ENCODE data around the gene TFF3. TPM values are rescaled to one million over a fixed set of nuclear protein-coding genes. Genes with fewer than 3 reads are reported as not detected.

TFF3 gene
- total and polyA plus RNA-seq, 2 experiments from 2014 or later, result not detected

DNA sequence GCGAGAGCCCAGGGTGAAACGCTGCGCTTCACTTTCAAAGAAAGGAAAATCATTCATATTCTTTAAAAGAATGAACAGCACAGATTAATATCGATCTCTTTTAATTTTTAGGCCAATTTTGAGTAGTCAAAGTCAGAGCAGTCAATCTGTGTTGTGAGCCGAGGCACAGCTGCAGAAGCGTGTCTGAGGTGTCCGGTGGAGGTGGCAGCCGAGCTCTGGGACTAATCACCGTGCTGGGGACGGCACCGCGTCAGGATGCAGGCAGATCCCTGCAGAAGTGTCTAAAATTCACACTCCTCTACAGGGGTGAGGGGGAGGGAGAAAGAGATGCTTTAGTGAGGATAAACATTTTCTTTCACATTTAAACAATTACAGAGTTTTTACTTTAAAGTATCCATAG lies 47.0 kb upstream of the TFF3 start:
- H4K20me1 ChIP-seq (ENCODE audit: insufficient read depth), result no peaks in the 10 kb centered on the region
- TF ChIP-seq EZH2 (IDR thresholded peaks at IDR 0.05; ENCODE audit: insufficient read depth, poor library complexity, severe bottlenecking), result no peak
- TF ChIP-seq EZH2phosphoT487 (IDR thresholded peaks at IDR 0.05; ENCODE audit: insufficient read depth, low read depth), result no peak
- no peaks in the 10 kb centered on the region for H3K79me2 ChIP-seq (ENCODE audit: insufficient read depth)
- H3K36me3 ChIP-seq (ENCODE audit: low read depth), result no peaks in the 10 kb centered on the region
- H3K9ac ChIP-seq, result no peak overlapping the region
- H3K4me1 ChIP-seq (ENCODE audit: insufficient read depth), result no peaks in the 10 kb centered on the region
- in situ Hi-C loops (cut with MboI), result no loop called here
- no peaks in the 10 kb centered on the region for H3K9me2 ChIP-seq (ENCODE audit: insufficient read depth)
- 30 to 34% methylated on average over 12 of the region's 12 CpGs for WGBS, 2 experiments (ENCODE audit: low coverage in 1 of 2, low lambda C conversion rate in 2 of 2, missing lambda C conversion rate in 2 of 2)
- no peaks in the 10 kb centered on the region for H3F3A ChIP-seq (ENCODE audit: insufficient read depth)
- no peak overlapping the region for H2AFZ ChIP-seq
- no peaks in the 10 kb centered on the region for H3K9me3 ChIP-seq (ENCODE audit: low read depth)
- H3K27ac ChIP-seq, result no peak overlapping the region
- 0 out of 2 replicates have a peak, but pooled peaks cover 2% of the 10 kb centered on the region for H3K27me3 ChIP-seq (replicated peaks; ENCODE audit: insufficient read depth)
- H3K4me2 ChIP-seq (ENCODE audit: unreplicated experiment), result no peak overlapping the region
- no peak for DNase-seq
- H3K4me3 ChIP-seq, result no peak overlapping the region

DNA sequence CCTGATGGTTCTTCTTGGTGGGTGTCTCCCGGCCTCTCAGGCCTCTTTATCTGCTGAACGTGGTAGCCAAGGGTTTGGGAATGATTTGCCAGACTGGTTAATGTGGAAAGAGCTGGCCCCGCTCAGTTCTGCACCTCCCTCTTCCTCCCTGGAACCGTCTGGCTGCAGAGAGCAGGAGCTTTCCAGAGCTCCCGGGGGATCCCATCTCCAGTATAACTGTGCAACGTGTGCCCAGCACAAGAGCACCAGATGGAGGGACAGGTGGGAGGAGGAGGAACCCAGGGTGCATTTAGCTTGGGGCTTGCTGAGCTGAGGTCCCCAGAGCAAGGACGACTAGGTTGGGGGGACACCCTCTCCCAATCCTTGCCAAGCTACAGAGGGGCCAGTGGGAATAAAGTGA lies 46.1 kb upstream of the TFF3 start:
- Histone ChIP-seq H3K36me3 (ENCODE audit: low read depth) (no peaks in the 10 kb centered on the region), H3K4me1 (ENCODE audit: insufficient read depth) (no peaks in the 10 kb centered on the region), H3K9me3 (ENCODE audit: low read depth) (no peaks in the 10 kb centered on the region), H3K9me2 (ENCODE audit: insufficient read depth) (no peaks in the 10 kb centered on the region), H3K27me3 (replicated peaks; ENCODE audit: insufficient read depth) (0 out of 2 replicates have a peak, but pooled peaks cover 2% of the 10 kb centered on the region), H3K79me2 (ENCODE audit: insufficient read depth) (no peaks in the 10 kb centered on the region), H2AFZ (no peak overlapping the region), H3K4me2 (ENCODE audit: unreplicated experiment) (no peak overlapping the region), H3K4me3 (no peak overlapping the region), H3K27ac (no peak overlapping the region), H3F3A (ENCODE audit: insufficient read depth) (no peaks in the 10 kb centered on the region), H3K9ac (no peak overlapping the region), H4K20me1 (ENCODE audit: insufficient read depth) (no peaks in the 10 kb centered on the region)
- in situ Hi-C loops (cut with MboI), result no loop called here
- DNase-seq, result no peak
- TF ChIP-seq EZH2 (IDR thresholded peaks at IDR 0.05; ENCODE audit: insufficient read depth, poor library complexity, severe bottlenecking), result no peak
- TF ChIP-seq EZH2phosphoT487 (IDR thresholded peaks at IDR 0.05; ENCODE audit: insufficient read depth, low read depth), result no peak
- WGBS, 2 experiments (ENCODE audit: low coverage in 1 of 2, low lambda C conversion rate in 2 of 2, missing lambda C conversion rate in 2 of 2), result 6 to 18% methylated on average over 7 of the region's 7 CpGs

DNA sequence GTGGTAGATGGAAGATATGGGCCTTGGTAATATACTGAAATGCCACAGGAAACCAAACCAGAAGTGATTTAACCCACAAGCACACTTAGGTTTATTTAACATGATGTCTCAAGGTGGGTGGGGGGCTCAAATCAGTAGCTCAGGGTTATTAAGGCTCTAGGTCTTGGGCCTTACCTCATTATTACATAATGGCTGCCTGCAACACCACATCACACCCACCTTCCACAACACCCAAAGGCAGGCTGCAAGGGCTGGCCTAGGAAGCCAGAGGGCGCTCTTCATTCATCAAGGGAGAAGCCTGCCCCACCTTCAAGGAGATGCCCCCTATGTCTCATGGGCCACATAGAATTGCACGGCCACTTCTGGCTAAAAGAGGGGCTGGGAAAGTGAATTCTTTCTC lies 45.1 kb upstream of the TFF3 start:
- H3K9me2 ChIP-seq (ENCODE audit: insufficient read depth), result no peaks in the 10 kb centered on the region
- H3K79me2 ChIP-seq (ENCODE audit: insufficient read depth), result no peaks in the 10 kb centered on the region
- no peaks in the 10 kb centered on the region for H3K9me3 ChIP-seq (ENCODE audit: low read depth)
- WGBS, 2 experiments (ENCODE audit: low coverage in 1 of 2, low lambda C conversion rate in 2 of 2, missing lambda C conversion rate in 2 of 2), result 33 to 36% methylated on average over 2 of the region's 2 CpGs
- no peak for DNase-seq
- no peak overlapping the region for H2AFZ ChIP-seq
- H3K4me2 ChIP-seq (ENCODE audit: unreplicated experiment), result no peak overlapping the region
- no peak overlapping the region for H3K4me3 ChIP-seq
- no peaks in the 10 kb centered on the region for H4K20me1 ChIP-seq (ENCODE audit: insufficient read depth)
- no peak overlapping the region for H3K9ac ChIP-seq
- no peaks in the 10 kb centered on the region for H3F3A ChIP-seq (ENCODE audit: insufficient read depth)
- no peaks in the 10 kb centered on the region for H3K36me3 ChIP-seq (ENCODE audit: low read depth)
- TF ChIP-seq EZH2phosphoT487 (IDR thresholded peaks at IDR 0.05; ENCODE audit: insufficient read depth, low read depth), result no peak
- TF ChIP-seq EZH2 (IDR thresholded peaks at IDR 0.05; ENCODE audit: insufficient read depth, poor library complexity, severe bottlenecking), result no peak
- no peaks in the 10 kb centered on the region for H3K4me1 ChIP-seq (ENCODE audit: insufficient read depth)
- no peak overlapping the region for H3K27ac ChIP-seq
- in situ Hi-C loops (cut with MboI), result no loop called here
- H3K27me3 ChIP-seq (replicated peaks; ENCODE audit: insufficient read depth), result 0 out of 2 replicates have a peak, but pooled peaks cover 2% of the 10 kb centered on the region

DNA sequence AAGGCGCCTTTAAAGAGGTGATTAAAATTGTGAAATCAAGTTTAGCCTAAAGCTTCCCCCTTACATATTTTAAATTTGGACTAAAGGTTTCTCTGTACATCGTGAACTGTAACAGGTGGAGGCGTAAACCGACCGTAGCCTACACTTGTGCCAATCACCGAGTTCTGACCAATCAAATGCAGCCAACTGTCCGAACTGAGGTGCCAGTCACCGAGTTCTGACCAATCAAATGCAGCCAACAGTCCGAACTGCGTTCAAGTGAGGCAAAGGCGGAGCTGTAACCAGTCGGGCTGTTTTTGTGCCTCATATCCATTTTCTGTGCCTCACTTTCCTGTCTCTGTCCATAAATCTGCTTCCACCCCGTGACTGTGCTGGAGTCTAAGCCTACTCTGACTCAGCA lies 43.7 kb upstream of the TFF3 start:
- Histone ChIP-seq H3K79me2 (ENCODE audit: insufficient read depth) (no peaks in the 10 kb centered on the region), H3K36me3 (ENCODE audit: low read depth) (no peaks in the 10 kb centered on the region), H3K9me2 (ENCODE audit: insufficient read depth) (no peaks in the 10 kb centered on the region), H3K4me1 (ENCODE audit: insufficient read depth) (no peaks in the 10 kb centered on the region), H3K4me2 (ENCODE audit: unreplicated experiment) (no peak overlapping the region), H3K27me3 (replicated peaks; ENCODE audit: insufficient read depth) (0 out of 2 replicates have a peak, but pooled peaks cover 2% of the 10 kb centered on the region), H3K9me3 (ENCODE audit: low read depth) (no peaks in the 10 kb centered on the region), H3F3A (ENCODE audit: insufficient read depth) (no peaks in the 10 kb centered on the region), H3K9ac (no peak overlapping the region), H2AFZ (no peak overlapping the region), H3K4me3 (no peak overlapping the region), H4K20me1 (ENCODE audit: insufficient read depth) (no peaks in the 10 kb centered on the region), H3K27ac (no peak overlapping the region)
- 52 to 54% methylated on average over 13 of the region's 13 CpGs for WGBS, 2 experiments (ENCODE audit: low coverage in 1 of 2, low lambda C conversion rate in 2 of 2, missing lambda C conversion rate in 2 of 2)
- no peak for DNase-seq
- in situ Hi-C loops (cut with MboI), result no loop called here
- TF ChIP-seq EZH2 (IDR thresholded peaks at IDR 0.05; ENCODE audit: insufficient read depth, poor library complexity, severe bottlenecking), result no peak
- TF ChIP-seq EZH2phosphoT487 (IDR thresholded peaks at IDR 0.05; ENCODE audit: insufficient read depth, low read depth), result no peak

DNA sequence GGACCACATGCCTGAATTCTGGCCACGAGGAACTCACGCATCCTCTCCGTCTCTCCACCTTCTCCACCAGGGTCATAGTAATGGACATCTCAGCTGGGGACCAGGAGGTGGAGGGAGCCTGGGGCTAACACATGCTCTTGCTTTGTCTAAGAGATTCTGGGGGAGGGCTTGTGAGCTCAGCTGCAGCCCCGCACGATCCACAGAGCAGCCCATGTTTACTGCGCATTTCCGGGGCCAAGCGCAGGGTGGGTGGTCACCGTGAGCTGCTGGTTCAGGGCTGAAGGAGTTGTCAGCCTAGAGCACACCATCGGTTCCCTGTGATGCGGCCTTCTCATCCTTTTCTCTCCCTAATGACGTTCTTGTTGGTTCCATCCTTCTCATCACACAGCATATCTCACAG lies 43.1 kb upstream of the TFF3 start:
- Histone ChIP-seq H3K9me2 (ENCODE audit: insufficient read depth) (no peaks in the 10 kb centered on the region), H3K4me1 (ENCODE audit: insufficient read depth) (no peaks in the 10 kb centered on the region), H3K9me3 (ENCODE audit: low read depth) (no peaks in the 10 kb centered on the region), H3K9ac (no peak overlapping the region), H2AFZ (no peak overlapping the region), H3K4me2 (ENCODE audit: unreplicated experiment) (no peak overlapping the region), H3F3A (ENCODE audit: insufficient read depth) (no peaks in the 10 kb centered on the region), H4K20me1 (ENCODE audit: insufficient read depth) (no peaks in the 10 kb centered on the region), H3K79me2 (ENCODE audit: insufficient read depth) (no peaks in the 10 kb centered on the region), H3K36me3 (ENCODE audit: low read depth) (no peaks in the 10 kb centered on the region), H3K27ac (no peak overlapping the region), H3K4me3 (no peak overlapping the region), H3K27me3 (replicated peaks; ENCODE audit: insufficient read depth) (0 out of 2 replicates have a peak, but pooled peaks cover 2% of the 10 kb centered on the region)
- in situ Hi-C loops (cut with MboI), result no loop called here
- TF ChIP-seq EZH2 (IDR thresholded peaks at IDR 0.05; ENCODE audit: insufficient read depth, poor library complexity, severe bottlenecking) (no peak), EZH2phosphoT487 (IDR thresholded peaks at IDR 0.05; ENCODE audit: insufficient read depth, low read depth) (no peak)
- DNase-seq, result no peak
- WGBS, 2 experiments (ENCODE audit: low coverage in 1 of 2, low lambda C conversion rate in 2 of 2, missing lambda C conversion rate in 2 of 2), result 60 to 63% methylated on average over 12 of the region's 12 CpGs
